DND-41 (cell line): ENCODE results near the gene ITGB2.

Experiments
- ATAC-seq: fragments of 200-7000 bp; cut with Tn5 transposase; 3 replicates; pipeline ENCODE4 v1.9.1; 2021; ENCODE audit warnings: low read depth; ENCODE audit not compliant: insufficient read depth
- DNase-seq: peaks from one replicate; pipeline ENCODE4 v3.0.0-alpha.2; 2020
- H2AFZ ChIP-seq: 2 replicates; pipeline ENCODE4 v1.6.0; 2012; ENCODE audit warnings: low read depth, low read length
- H3K27ac ChIP-seq: 2 replicates; pipeline ENCODE4 v1.5.1; 2012; ENCODE audit warnings: low read length, inconsistent platforms
- H3K27me3 ChIP-seq: fragments of 200-600 bp; sonication (generic); 2 replicates; pipeline ENCODE4 v1.6.0; 2012; ENCODE audit warnings: low read length, mild to moderate bottlenecking, inconsistent platforms; ENCODE audit not compliant: insufficient read depth, poor library complexity
- H3K36me3 ChIP-seq: 2 replicates; pipeline ENCODE4 v1.5.1; 2012; ENCODE audit warnings: low read length, inconsistent platforms; ENCODE audit not compliant: insufficient read depth
- H3K4me1 ChIP-seq: 2 replicates; pipeline ENCODE4 v1.5.1; 2012; ENCODE audit warnings: mild to moderate bottlenecking, low read length; ENCODE audit not compliant: insufficient read depth
- H3K4me2 ChIP-seq: 2 replicates; pipeline ENCODE4 v1.6.0; 2012; ENCODE audit warnings: mild to moderate bottlenecking, moderate library complexity, low read length, inconsistent platforms; ENCODE audit not compliant: insufficient read depth
- H3K4me3 ChIP-seq, 2 experiments: fragments of 200-600 bp in 1 of 2; shearing (Covaris generic) in 1 of 2; 2 replicates each; pipeline ENCODE4 v1.5.1; 2012 to 2016; ENCODE audit warnings: inconsistent platforms in 2 of 2, low read length in 2 of 2, mild to moderate bottlenecking in 2 of 2, low read depth in 1 of 2, moderate library complexity in 1 of 2
- H3K79me2 ChIP-seq: 2 replicates; pipeline ENCODE4 v1.6.0; 2012; ENCODE audit warnings: low read length, inconsistent platforms; ENCODE audit not compliant: insufficient read depth
- H3K9ac ChIP-seq: 2 replicates; pipeline ENCODE4 v1.6.0; 2012; ENCODE audit warnings: low read depth, mild to moderate bottlenecking, inconsistent platforms, low read length, moderate library complexity
- H3K9me3 ChIP-seq: 2 replicates; pipeline ENCODE4 v1.5.1; 2012; ENCODE audit warnings: low read length, moderate library complexity, mild to moderate bottlenecking, inconsistent platforms; ENCODE audit not compliant: insufficient read depth, severe bottlenecking
- H4K20me1 ChIP-seq: 2 replicates; pipeline ENCODE4 v1.6.0; 2012; ENCODE audit warnings: low read length; ENCODE audit not compliant: insufficient read depth
- CTCF ChIP-seq: IDR thresholded peaks from 2 replicates; pipeline ENCODE4 v1.5.1; 2012; ENCODE audit warnings: borderline replicate concordance, low read length, moderate library complexity, mild to moderate bottlenecking; ENCODE audit not compliant: poor library complexity, severe bottlenecking; ENCODE audit errors: extremely low read depth
- EZH2 ChIP-seq: IDR thresholded peaks from 3 replicates; pipeline ENCODE4 v1.6.1; 2012; ENCODE audit warnings: borderline replicate concordance, low read depth, mild to moderate bottlenecking, moderate library complexity, low read length, inconsistent platforms; ENCODE audit not compliant: severe bottlenecking

The ITGB2 gene

GRCh38 chr21:44952929-44953627 is 32.4 kb upstream of the ITGB2 start:
- Histone ChIP-seq H3K9ac (no peak overlapping the region), H3K4me1 (no peaks in the 10 kb centered on the region), H3K36me3 (peaks cover 93% of the 10 kb centered on the region), H3K4me2 (no peak overlapping the region), H2AFZ (no peak overlapping the region), H3K4me3 (no peak overlapping the region), H3K9me3 (no peaks in the 10 kb centered on the region), H3K27me3 (no peaks in the 10 kb centered on the region), H4K20me1 (peaks cover 92% of the 10 kb centered on the region), H3K27ac (no peak overlapping the region), H3K79me2 (peaks cover 93% of the 10 kb centered on the region)
- no peak for TF ChIP-seq CTCF
- no peak for TF ChIP-seq EZH2
- DNase-seq (no peak), ATAC-seq (no peak)

- Histone ChIP-seq H2AFZ (no peak overlapping the region), H3K9me3 (no peaks in the 10 kb centered on the region), H4K20me1 (peaks cover 92% of the 10 kb centered on the region), H3K27ac (no peak overlapping the region), H3K27me3 (no peaks in the 10 kb centered on the region), H3K9ac (no peak overlapping the region), H3K4me2 (no peak overlapping the region), H3K79me2 (peaks cover 94% of the 10 kb centered on the region), H3K4me1 (no peaks in the 10 kb centered on the region), H3K36me3 (peaks cover 91% of the 10 kb centered on the region), H3K4me3 (no peak overlapping the region)
- ATAC-seq = no peak
- DNase-seq = no peak
- TF ChIP-seq CTCF (no peak), EZH2 (no peak)
Observed at GRCh38 chr21:44952116-44952928, 31.6 kb upstream of the ITGB2 start.

GRCh38 chr21:44951186-44951915 is 30.7 kb upstream of the ITGB2 start:
- H3K36me3 ChIP-seq = peaks cover 91% of the 10 kb centered on the region
- no peaks in the 10 kb centered on the region for H3K9me3 ChIP-seq

More at GRCh38 chr21:44951186-44951915, 30.7 kb upstream of the ITGB2 start:
- H3K4me2 ChIP-seq = no peak overlapping the region
- H3K4me1 ChIP-seq = no peaks in the 10 kb centered on the region
- no peak overlapping the region for H3K9ac ChIP-seq
- H4K20me1 ChIP-seq = peaks cover 92% of the 10 kb centered on the region
- no peak for TF ChIP-seq CTCF
- no peak for TF ChIP-seq EZH2
- ATAC-seq = no peak
- no peak for DNase-seq
- no peak overlapping the region for H3K4me3 ChIP-seq
- H3K27me3 ChIP-seq = no peaks in the 10 kb centered on the region
- H2AFZ ChIP-seq = no peak overlapping the region
- H3K79me2 ChIP-seq = peaks cover 94% of the 10 kb centered on the region
- H3K27ac ChIP-seq = no peak overlapping the region
